SK-N-SH (cell line): ENCODE results near the gene FAM131A. TPM values are rescaled to one million over a fixed set of nuclear protein-coding genes. Genes with fewer than 3 reads are reported as not detected.
A peak's percentile ranks its signal among the peaks of the same experiment; 100 is the strongest.

Experiments used
- CTCF ChIA-PET: fragments of 300-600, 350-600 bp; formaldehyde crosslinking; extraction: SDS; loops from one replicate; lab custom pipeline; 2021; lab: Yijun Ruan, JAX
- POLR2A ChIA-PET: fragments of 350-600 bp; sonication (Branson Sonifier 250); formaldehyde crosslinking; extraction: SDS; loops from one replicate; lab custom pipeline; 2020; ENCODE audit warnings: antibody characterized with exemption, inconsistent platforms; lab: Yijun Ruan, JAX
- DNase-seq: peaks from one replicate; pipeline ENCODE4 v3.0.0; 2012
- H2AFZ ChIP-seq: fragments of 200-600 bp; sonication (generic); 2 replicates; pipeline ENCODE4 v1.8.1; 2016; ENCODE audit warnings: antibody characterized with exemption, mild to moderate bottlenecking, low read depth
- H3F3A ChIP-seq: fragments of 200-600 bp; sonication (generic); replicated peaks from 2 replicates; pipeline ENCODE3; 2016; ENCODE audit warnings: antibody characterized with exemption, mild to moderate bottlenecking; ENCODE audit not compliant: insufficient read depth
- H3K27ac ChIP-seq, 2 experiments: fragments of 200-500 bp in 1 of 2; fragments of 200-600 bp in 1 of 2; sonication (Bioruptor generic) in 1 of 2; sonication (generic), shearing (Covaris generic) in 1 of 2; 2 replicates each; pipeline versions ENCODE4 v1.5.1 to v1.6.1; 2014 to 2016; ENCODE audit warnings: low read depth in 2 of 2, inconsistent platforms in 1 of 2, low read length in 1 of 2, mild to moderate bottlenecking in 1 of 2, mixed read lengths in 1 of 2
- H3K27me3 ChIP-seq: fragments of 200-600 bp; sonication (generic), shearing (Covaris generic); 2 replicates; pipeline ENCODE4 v1.6.1; 2016; ENCODE audit warnings: mixed run types; ENCODE audit not compliant: insufficient read depth
- H3K36me3 ChIP-seq, 2 experiments: fragments of 200-500 bp in 1 of 2; fragments of 200-600 bp in 1 of 2; sonication (Bioruptor generic) in 1 of 2; sonication (generic) in 1 of 2; replicated peaks in 1 of 2; 2 replicates each; pipeline versions ENCODE3 to v1.5.1; 2014 to 2016; ENCODE audit warnings: low read length in 1 of 2, mild to moderate bottlenecking in 1 of 2; ENCODE audit not compliant: insufficient read depth in 2 of 2, control insufficient read depth in 1 of 2
- H3K4me1 ChIP-seq, 2 experiments: fragments of 200-500 bp in 1 of 2; fragments of 200-600 bp in 1 of 2; sonication (Bioruptor generic) in 1 of 2; sonication (generic), shearing (Covaris generic) in 1 of 2; 2 replicates each; pipeline versions ENCODE4 v1.5.1 to v1.6.1; 2014 to 2016; ENCODE audit warnings: low read depth in 1 of 2, low read length in 1 of 2, mixed run types in 1 of 2; ENCODE audit not compliant: insufficient read depth in 2 of 2, control insufficient read depth in 1 of 2
- H3K4me2 ChIP-seq: fragments of 200-600 bp; sonication (generic), shearing (Covaris generic); 2 replicates; pipeline ENCODE4 v1.6.1; 2017; ENCODE audit warnings: mixed run types
- H3K4me3 ChIP-seq, 2 experiments: fragments of 200-500 bp in 1 of 2; fragments of 200-600 bp in 1 of 2; sonication (Bioruptor generic) in 1 of 2; sonication (generic), shearing (Covaris generic) in 1 of 2; 2 replicates each; pipeline versions ENCODE4 v1.5.1 to v1.8.1; 2014 to 2016; ENCODE audit warnings: low read depth in 2 of 2, inconsistent platforms in 1 of 2, low read length in 1 of 2, mild to moderate bottlenecking in 1 of 2, mixed read lengths in 1 of 2, moderate library complexity in 1 of 2
- H3K79me2 ChIP-seq: fragments of 200-600 bp; sonication (generic); 2 replicates; pipeline ENCODE4 v1.8.1; 2017; ENCODE audit warnings: mild to moderate bottlenecking; ENCODE audit not compliant: insufficient read depth
- H3K9ac ChIP-seq: fragments of 200-600 bp; sonication (generic); 2 replicates; pipeline ENCODE4 v1.6.1; 2017; ENCODE audit warnings: mixed run types
- H3K9me2 ChIP-seq: fragments of 200-600 bp; sonication (generic); 2 replicates; pipeline ENCODE4 v1.6.1; 2017; ENCODE audit warnings: mixed run types
- H3K9me3 ChIP-seq: fragments of 200-600 bp; sonication (generic); 2 replicates; pipeline ENCODE4 v1.6.1; 2017; ENCODE audit warnings: mixed run types, mild to moderate bottlenecking, moderate library complexity
- H4K20me1 ChIP-seq: fragments of 200-600 bp; sonication (generic); 2 replicates; pipeline ENCODE4 v1.6.1; 2017; ENCODE audit warnings: mild to moderate bottlenecking, mixed run types; ENCODE audit not compliant: insufficient read depth
- EP300 ChIP-seq, 2 experiments: IDR thresholded peaks; 2 replicates each; pipeline versions ENCODE4 v1.4.0 to v1.6.1; 2012; ENCODE audit warnings: borderline replicate concordance in 1 of 2, low read depth in 1 of 2, low read length in 1 of 2
- FOXM1 ChIP-seq: IDR thresholded peaks from 2 replicates; pipeline ENCODE4 v1.4.0; 2012; ENCODE audit warnings: low read depth, mild to moderate bottlenecking
- GATA2 ChIP-seq: sonication (generic); formaldehyde crosslinking; IDR thresholded peaks from 2 replicates; pipeline ENCODE4 v1.5.0; 2020; ENCODE audit warnings: mild to moderate bottlenecking, missing genetic modification reagents
- JUND ChIP-seq: IDR thresholded peaks from 2 replicates; pipeline ENCODE4 v1.4.0; 2012
- MXI1 ChIP-seq: IDR thresholded peaks from 2 replicates; pipeline ENCODE4 v1.6.1; 2012; ENCODE audit warnings: mild to moderate bottlenecking, low read depth, low read length, improper control_type of control experiment
- NRF1 ChIP-seq: IDR thresholded peaks from 2 replicates; pipeline ENCODE4 v1.6.1; 2012; ENCODE audit warnings: low read depth, mild to moderate bottlenecking, low read length
- RCOR1 ChIP-seq: fragments of 150-350 bp; IDR thresholded peaks from 2 replicates; pipeline ENCODE4 v1.6.1; 2017; ENCODE audit warnings: antibody characterized with exemption, low read length
- RXRA ChIP-seq: IDR thresholded peaks from 2 replicates; pipeline ENCODE4 v1.4.0; 2012; ENCODE audit warnings: low read depth, mild to moderate bottlenecking, borderline replicate concordance
- SIN3A ChIP-seq: IDR thresholded peaks from 2 replicates; pipeline ENCODE4 v1.6.1; 2012; ENCODE audit warnings: low read depth, mild to moderate bottlenecking, low read length, moderate library complexity, borderline replicate concordance
- TCF12 ChIP-seq: IDR thresholded peaks from 2 replicates; pipeline ENCODE4 v1.4.0; 2012
- YY1 ChIP-seq: IDR thresholded peaks from 2 replicates; pipeline ENCODE4 v1.4.0; 2012; ENCODE audit warnings: low read depth, mild to moderate bottlenecking
- WGBS: methylation state at CpG from one replicate; pipeline ENCODE4 v1.1.6; 2017; ENCODE audit warnings: low lambda C conversion rate; 5-methylcytosine and 5-hydroxymethylcytosine counted together
- polyA plus RNA-seq, 3 experiments: library from polyadenylated mRNA; depleted of rRNA; stranded (reverse); fragments of >200 nt; gene quantifications; 2 replicates each; pipeline ENCODE4 v1.2.3, GENCODE V29; 2012
- TF ChIP-seq, protein P1 (sequence below): IDR thresholded peaks from 2 replicates; pipeline ENCODE4 v1.4.0; 2012; ENCODE audit warnings: low read depth, borderline replicate concordance
- TF ChIP-seq, protein P2 (sequence below): IDR thresholded peaks from 2 replicates; pipeline ENCODE4 v1.6.1; 2012; ENCODE audit warnings: mild to moderate bottlenecking, low read depth, low read length, moderate library complexity
- TF ChIP-seq, protein P3 (sequence below): fragments of 150-350 bp; IDR thresholded peaks from 2 replicates; pipeline ENCODE4 v1.6.1; 2016; ENCODE audit warnings: mild to moderate bottlenecking, low read depth, low read length

FAM131A gene
- polyA plus RNA-seq, 1 of the 3 experiments (the other 2 are of a cell fraction): 31.6 TPM

DNA sequence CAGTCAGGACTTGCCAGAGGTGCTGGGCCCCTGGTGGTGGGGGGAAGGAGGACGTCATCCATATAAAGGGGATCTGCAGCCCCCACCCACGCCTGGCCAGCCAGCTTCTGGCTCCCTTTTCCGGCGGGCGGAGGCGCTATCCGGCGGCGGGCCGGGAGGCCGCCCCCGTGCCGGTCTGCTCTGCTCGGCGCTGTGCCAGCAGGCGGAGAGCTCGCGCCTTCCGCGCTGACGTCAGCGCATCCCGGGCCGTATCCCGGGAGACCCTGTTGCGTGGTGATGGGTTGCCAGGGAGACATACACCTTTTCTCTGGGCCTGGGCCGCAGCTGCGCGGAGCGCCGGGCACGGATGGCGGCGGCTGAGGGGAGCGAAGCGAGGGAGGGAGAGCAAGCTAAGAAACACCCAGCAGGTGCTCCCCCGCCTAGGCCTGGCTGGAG is 1.1 kb downstream of the FAM131A start (continued):
- TF ChIP-seq, protein P1, sequence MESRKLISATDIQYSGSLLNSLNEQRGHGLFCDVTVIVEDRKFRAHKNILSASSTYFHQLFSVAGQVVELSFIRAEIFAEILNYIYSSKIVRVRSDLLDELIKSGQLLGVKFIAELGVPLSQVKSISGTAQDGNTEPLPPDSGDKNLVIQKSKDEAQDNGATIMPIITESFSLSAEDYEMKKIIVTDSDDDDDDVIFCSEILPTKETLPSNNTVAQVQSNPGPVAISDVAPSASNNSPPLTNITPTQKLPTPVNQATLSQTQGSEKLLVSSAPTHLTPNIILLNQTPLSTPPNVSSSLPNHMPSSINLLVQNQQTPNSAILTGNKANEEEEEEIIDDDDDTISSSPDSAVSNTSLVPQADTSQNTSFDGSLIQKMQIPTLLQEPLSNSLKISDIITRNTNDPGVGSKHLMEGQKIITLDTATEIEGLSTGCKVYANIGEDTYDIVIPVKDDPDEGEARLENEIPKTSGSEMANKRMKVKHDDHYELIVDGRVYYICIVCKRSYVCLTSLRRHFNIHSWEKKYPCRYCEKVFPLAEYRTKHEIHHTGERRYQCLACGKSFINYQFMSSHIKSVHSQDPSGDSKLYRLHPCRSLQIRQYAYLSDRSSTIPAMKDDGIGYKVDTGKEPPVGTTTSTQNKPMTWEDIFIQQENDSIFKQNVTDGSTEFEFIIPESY: no peak
- TF ChIP-seq, protein P2, sequence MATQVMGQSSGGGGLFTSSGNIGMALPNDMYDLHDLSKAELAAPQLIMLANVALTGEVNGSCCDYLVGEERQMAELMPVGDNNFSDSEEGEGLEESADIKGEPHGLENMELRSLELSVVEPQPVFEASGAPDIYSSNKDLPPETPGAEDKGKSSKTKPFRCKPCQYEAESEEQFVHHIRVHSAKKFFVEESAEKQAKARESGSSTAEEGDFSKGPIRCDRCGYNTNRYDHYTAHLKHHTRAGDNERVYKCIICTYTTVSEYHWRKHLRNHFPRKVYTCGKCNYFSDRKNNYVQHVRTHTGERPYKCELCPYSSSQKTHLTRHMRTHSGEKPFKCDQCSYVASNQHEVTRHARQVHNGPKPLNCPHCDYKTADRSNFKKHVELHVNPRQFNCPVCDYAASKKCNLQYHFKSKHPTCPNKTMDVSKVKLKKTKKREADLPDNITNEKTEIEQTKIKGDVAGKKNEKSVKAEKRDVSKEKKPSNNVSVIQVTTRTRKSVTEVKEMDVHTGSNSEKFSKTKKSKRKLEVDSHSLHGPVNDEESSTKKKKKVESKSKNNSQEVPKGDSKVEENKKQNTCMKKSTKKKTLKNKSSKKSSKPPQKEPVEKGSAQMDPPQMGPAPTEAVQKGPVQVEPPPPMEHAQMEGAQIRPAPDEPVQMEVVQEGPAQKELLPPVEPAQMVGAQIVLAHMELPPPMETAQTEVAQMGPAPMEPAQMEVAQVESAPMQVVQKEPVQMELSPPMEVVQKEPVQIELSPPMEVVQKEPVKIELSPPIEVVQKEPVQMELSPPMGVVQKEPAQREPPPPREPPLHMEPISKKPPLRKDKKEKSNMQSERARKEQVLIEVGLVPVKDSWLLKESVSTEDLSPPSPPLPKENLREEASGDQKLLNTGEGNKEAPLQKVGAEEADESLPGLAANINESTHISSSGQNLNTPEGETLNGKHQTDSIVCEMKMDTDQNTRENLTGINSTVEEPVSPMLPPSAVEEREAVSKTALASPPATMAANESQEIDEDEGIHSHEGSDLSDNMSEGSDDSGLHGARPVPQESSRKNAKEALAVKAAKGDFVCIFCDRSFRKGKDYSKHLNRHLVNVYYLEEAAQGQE: no peak
- TF ChIP-seq EP300 (IDR thresholded peaks at IDR 0.05; ENCODE audit: borderline replicate concordance in 1 of 2, low read depth in 1 of 2, low read length in 1 of 2): no peak

DNA sequence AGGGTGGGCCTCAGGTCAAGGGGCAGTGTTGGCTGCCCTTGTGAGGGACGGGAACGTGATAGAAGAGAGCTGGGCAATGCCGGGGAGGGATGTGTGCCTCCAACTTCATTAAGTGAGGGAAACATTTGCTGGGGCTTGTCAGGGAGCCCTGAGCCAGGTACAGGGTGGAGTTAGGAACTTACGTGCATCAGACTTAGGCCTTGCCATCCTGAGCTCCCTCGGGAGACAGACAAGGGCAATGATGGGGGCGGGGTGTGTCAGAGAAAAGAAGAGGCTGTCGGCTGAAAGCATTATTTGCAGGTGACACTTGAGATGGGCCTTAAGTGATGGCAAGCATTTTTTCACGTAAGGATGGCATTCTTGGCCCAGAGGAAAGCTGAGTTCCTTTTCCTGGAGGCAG is 1.6 kb downstream of the FAM131A start:
- peaks cover 35 to 37% of the 10 kb centered on the region in 2 experiments; a peak in 3 of 4 replicates for H3K4me1 ChIP-seq
- CTCF ChIA-PET: interaction anchor here (0.6 to 5.2 kb wide), 11 partner anchors 9 to 442 kb away, joined by 3 to 63 read pairs (median 3); partner anchors contain the start of genes CLCN2, EEF1AKMT4 and POLR2H
- H3K79me2 ChIP-seq: peaks cover 60% of the 10 kb centered on the region
- H3K27me3 ChIP-seq: no peaks in the 10 kb centered on the region
- H2AFZ ChIP-seq: no peak overlapping the region
- H3F3A ChIP-seq: peaks cover 24% of the 10 kb centered on the region
- WGBS: 58% methylated on average over 8 of the region's 8 CpGs
- TF ChIP-seq, protein P2: no peak
- TF ChIP-seq RXRA (no peak), TCF12 (no peak), GATA2 (no peak), FOXM1 (no peak), EP300 (IDR thresholded peaks at IDR 0.05; ENCODE audit: borderline replicate concordance in 1 of 2, low read depth in 1 of 2, low read length in 1 of 2) (no peak), MXI1 (no peak), NRF1 (no peak), YY1 (no peak), SIN3A (no peak), JUND (no peak), RCOR1 (no peak)
- TF ChIP-seq, protein P3, sequence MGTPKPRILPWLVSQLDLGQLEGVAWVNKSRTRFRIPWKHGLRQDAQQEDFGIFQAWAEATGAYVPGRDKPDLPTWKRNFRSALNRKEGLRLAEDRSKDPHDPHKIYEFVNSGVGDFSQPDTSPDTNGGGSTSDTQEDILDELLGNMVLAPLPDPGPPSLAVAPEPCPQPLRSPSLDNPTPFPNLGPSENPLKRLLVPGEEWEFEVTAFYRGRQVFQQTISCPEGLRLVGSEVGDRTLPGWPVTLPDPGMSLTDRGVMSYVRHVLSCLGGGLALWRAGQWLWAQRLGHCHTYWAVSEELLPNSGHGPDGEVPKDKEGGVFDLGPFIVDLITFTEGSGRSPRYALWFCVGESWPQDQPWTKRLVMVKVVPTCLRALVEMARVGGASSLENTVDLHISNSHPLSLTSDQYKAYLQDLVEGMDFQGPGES: no peak
- TF ChIP-seq, protein P1: no peak
- peak overlapping the region; percentile 85 for H3K4me2 ChIP-seq
- H3K4me3 ChIP-seq: peak overlapping the region; percentile 72 to 74; a peak in 3 of 4 replicates
- peaks cover 15% of the 10 kb centered on the region; the same call in 1 of the 2 replicates for H4K20me1 ChIP-seq
- peak overlapping the region; percentile 83 for H3K9ac ChIP-seq
- H3K36me3 ChIP-seq: peaks cover 9 to 34% of the 10 kb centered on the region in 2 experiments
- no peak for DNase-seq
- H3K9me2 ChIP-seq: no peaks in the 10 kb centered on the region
- POLR2A ChIA-PET: interaction anchor here (0.6 to 3.1 kb wide), 7 partner anchors 9 to 506 kb away, joined by 3 to 19 read pairs (median 6); partner anchors contain the start of genes CLCN2 and POLR2H
- H3K9me3 ChIP-seq: no peaks in the 10 kb centered on the region
- peak overlapping the region; percentile 90 to 92; a peak in 3 of 4 replicates for H3K27ac ChIP-seq
